ENCODE results near the gene PLEK. TPM values are rescaled to one million over a fixed set of nuclear protein-coding genes. Genes with fewer than 3 reads are reported as not detected.
"Not testable (repeated sequence)": the region's sequence is repeated elsewhere in the genome, so short reads cannot be mapped to it uniquely, and the experiment has no call there.

Gene PLEK
- total RNA-seq, 8 experiments from 2014 or later: 0.17 to 1.6 (median 0.87) TPM; not detected in 1

GRCh38 chr2:68336192-68336591 is 28.9 kb upstream of the PLEK start:
- ATAC-seq (replicated peaks in 6 of 8): peak in 2 of 8 experiments; percentile 69 to 73
- in situ Hi-C loops (cut with MboI; ENCODE audit: low pct_unique_long_range_greater_than_20kb in 2 of 9, low sequenced_read_pairs in 9 of 9, unreplicated experiment in 9 of 9): no loop called here
- 0 to 91% (median 66%) methylated on average over 1 of the region's 1 CpG; no CpG with 5 or more reads in 2 of the 10 experiments for WGBS, 10 experiments
- no peak overlapping the region for H3K27ac ChIP-seq
- peaks cover 7 to 8% of the 10 kb centered on the region in 2 donors for H3K4me1 ChIP-seq (replicated peaks in 1 of 2)
- no peak overlapping the region for H3K4me3 ChIP-seq

- H3K4me3 ChIP-seq: no peak overlapping the region
- in situ Hi-C loops (cut with MboI; ENCODE audit: low pct_unique_long_range_greater_than_20kb in 2 of 9, low sequenced_read_pairs in 9 of 9, unreplicated experiment in 9 of 9): no loop called here
- H3K4me1 ChIP-seq (replicated peaks in 1 of 2): peaks cover 7 to 10% of the 10 kb centered on the region in 2 donors
- H3K27ac ChIP-seq: no peak overlapping the region
- peak; percentile 31 to 81 (median 72) for ATAC-seq (replicated peaks in 6 of 8)
- 13 to 60% (median 28%) methylated on average over 1 to 5 of the region's 5 CpGs; no CpG with 5 or more reads in 1 of the 10 experiments for WGBS, 10 experiments
Observed at GRCh38 chr2:68340226-68341061, 24.6 kb upstream of the PLEK start.

GRCh38 chr2:68341062-68341329 is 24.1 kb upstream of the PLEK start:
- Histone ChIP-seq H3K27ac (no peak overlapping the region), H3K4me1 (replicated peaks in 1 of 2) (peaks cover 7 to 10% of the 10 kb centered on the region in 2 donors), H3K4me3 (no peak overlapping the region)
- in situ Hi-C loops (cut with MboI; ENCODE audit: low pct_unique_long_range_greater_than_20kb in 2 of 9, low sequenced_read_pairs in 9 of 9, unreplicated experiment in 9 of 9): no loop called here
- 37 to 100% (median 74%) methylated on average over 1 to 3 of the region's 3 CpGs; no CpG with 5 or more reads in 5 of the 10 experiments for WGBS, 10 experiments
- ATAC-seq (replicated peaks in 6 of 8): no peak

GRCh38 chr2:68341583-68341982 is 23.5 kb upstream of the PLEK start:
- WGBS, 10 experiments: 60 to 93% (median 79%) methylated on average over 1 to 4 of the region's 4 CpGs; no CpG with 5 or more reads in 2 of the 10 experiments
- H3K4me1 ChIP-seq (replicated peaks in 1 of 2): peaks cover 7 to 10% of the 10 kb centered on the region in 2 donors
- in situ Hi-C loops (cut with MboI; ENCODE audit: low pct_unique_long_range_greater_than_20kb in 2 of 9, low sequenced_read_pairs in 9 of 9, unreplicated experiment in 9 of 9): no loop called here

GRCh38 chr2:68342470-68342869 is 22.6 kb upstream of the PLEK start:
- Histone ChIP-seq H3K4me3 (no peak overlapping the region), H3K27ac (no peak overlapping the region), H3K4me1 (replicated peaks in 1 of 2) (peaks cover 7 to 10% of the 10 kb centered on the region in 2 donors)
- 0 to 100% (median 86%) methylated on average over 1 of the region's 1 CpG for WGBS, 10 experiments
- ATAC-seq (replicated peaks in 6 of 8): no peak
- in situ Hi-C loops (cut with MboI; ENCODE audit: low pct_unique_long_range_greater_than_20kb in 2 of 9, low sequenced_read_pairs in 9 of 9, unreplicated experiment in 9 of 9): no loop called here

More at GRCh38 chr2:68341583-68341982, 23.5 kb upstream of the PLEK start:
- Histone ChIP-seq H3K4me3 (no peak overlapping the region), H3K27ac (no peak overlapping the region)
- no peak for ATAC-seq (replicated peaks in 6 of 8)

- H3K4me1 ChIP-seq (replicated peaks in 1 of 2): peaks cover 7 to 10% of the 10 kb centered on the region in 2 donors
- whole genome bisulfite sequencing, 10 experiments: 50 to 100% (median 86%) methylated on average over 1 of the region's 1 CpG; no CpG with 5 or more reads in 3 of the 10 experiments
- in situ Hi-C loops (cut with MboI; ENCODE audit: low pct_unique_long_range_greater_than_20kb in 2 of 9, low sequenced_read_pairs in 9 of 9, unreplicated experiment in 9 of 9): no loop called here
- no peak for ATAC-seq (replicated peaks in 6 of 8)
- H3K27ac ChIP-seq: no peak overlapping the region
- H3K4me3 ChIP-seq: no peak overlapping the region
Observed at GRCh38 chr2:68344031-68344430, 21.1 kb upstream of the PLEK start.

- WGBS, 10 experiments: 33 to 100% (median 81%) methylated on average over 1 to 9 of the region's 9 CpGs; no CpG with 5 or more reads in 1 of the 10 experiments
- Histone ChIP-seq H3K4me1 (replicated peaks in 1 of 2) (peaks cover 7 to 10% of the 10 kb centered on the region in 2 donors), H3K27ac (no peak overlapping the region), H3K4me3 (no peak overlapping the region)
- in situ Hi-C loops (cut with MboI; ENCODE audit: low pct_unique_long_range_greater_than_20kb in 2 of 9, low sequenced_read_pairs in 9 of 9, unreplicated experiment in 9 of 9): no loop called here
- ATAC-seq (replicated peaks in 6 of 8): peak in 2 of 8 experiments; percentile 30 to 37
Observed at GRCh38 chr2:68345129-68345875, 19.8 kb upstream of the PLEK start.

- ATAC-seq (replicated peaks in 6 of 8); in situ Hi-C loops (cut with MboI; ENCODE audit: low pct_unique_long_range_greater_than_20kb in 2 of 9, low sequenced_read_pairs in 9 of 9, unreplicated experiment in 9 of 9); H3K4me3 ChIP-seq; H3K27ac ChIP-seq; H3K4me1 ChIP-seq (replicated peaks in 1 of 2): not testable (repeated sequence)
- 33 to 94% (median 66%) methylated on average over 1 to 4 of the region's 4 CpGs; no CpG with 5 or more reads in 1 of the 10 experiments for WGBS, 10 experiments
Observed at GRCh38 chr2:68349091-68349490, 16.0 kb upstream of the PLEK start.

GRCh38 chr2:68351997-68352396 is 13.1 kb upstream of the PLEK start:
- WGBS, 10 experiments: 58 to 100% (median 90%) methylated on average over 1 to 6 of the region's 6 CpGs; no CpG with 5 or more reads in 1 of the 10 experiments
- no peak overlapping the region for H3K4me3 ChIP-seq
- ATAC-seq (replicated peaks in 6 of 8): no peak
- peaks cover 0 to 1% of the 10 kb centered on the region in 2 donors for H3K4me1 ChIP-seq (replicated peaks in 1 of 2)
- H3K27ac ChIP-seq: no peak overlapping the region
- in situ Hi-C loops (cut with MboI; ENCODE audit: low pct_unique_long_range_greater_than_20kb in 2 of 9, low sequenced_read_pairs in 9 of 9, unreplicated experiment in 9 of 9): no loop called here

- 8 to 57% (median 34%) methylated on average over 1 to 2 of the region's 2 CpGs; no CpG with 5 or more reads in 2 of the 10 experiments for WGBS, 10 experiments
- H3K4me1 ChIP-seq (replicated peaks in 1 of 2): peaks cover 4 to 9% of the 10 kb centered on the region in 2 donors
- no peak overlapping the region for H3K27ac ChIP-seq
- in situ Hi-C loops (cut with MboI; ENCODE audit: low pct_unique_long_range_greater_than_20kb in 2 of 9, low sequenced_read_pairs in 9 of 9, unreplicated experiment in 9 of 9): no loop called here
- no peak overlapping the region for H3K4me3 ChIP-seq
- no peak for ATAC-seq (replicated peaks in 6 of 8)
Observed at GRCh38 chr2:68352651-68353391, 12.3 kb upstream of the PLEK start.

GRCh38 chr2:68356599-68357239 is 8.4 kb upstream of the PLEK start:
- no peak overlapping the region for H3K4me3 ChIP-seq
- no peak overlapping the region for H3K27ac ChIP-seq
- WGBS, 10 experiments: 83 to 100% (median 100%) methylated on average over 1 to 4 of the region's 4 CpGs; no CpG with 5 or more reads in 2 of the 10 experiments
- H3K4me1 ChIP-seq (replicated peaks in 1 of 2): peaks cover 8 to 12% of the 10 kb centered on the region in 2 donors
- in situ Hi-C loops (cut with MboI; ENCODE audit: low pct_unique_long_range_greater_than_20kb in 2 of 9, low sequenced_read_pairs in 9 of 9, unreplicated experiment in 9 of 9): no loop called here
- no peak for ATAC-seq (replicated peaks in 6 of 8)

GRCh38 chr2:68357605-68358337 is 7.3 kb upstream of the PLEK start:
- 20 to 83% (median 60%) methylated on average over 1 to 5 of the region's 6 CpGs; no CpG with 5 or more reads in 1 of the 10 experiments for WGBS, 10 experiments

More at GRCh38 chr2:68357605-68358337, 7.3 kb upstream of the PLEK start:
- H3K4me1 ChIP-seq (replicated peaks in 1 of 2): peaks cover 8 to 12% of the 10 kb centered on the region in 2 donors
- peak overlapping the region in 1 of 2 donors; percentile 43 for H3K27ac ChIP-seq
- in situ Hi-C loops (cut with MboI; ENCODE audit: low pct_unique_long_range_greater_than_20kb in 2 of 9, low sequenced_read_pairs in 9 of 9, unreplicated experiment in 9 of 9): no loop called here
- H3K4me3 ChIP-seq: no peak overlapping the region
- ATAC-seq (replicated peaks in 6 of 8): peak; percentile 86 to 99 (median 95)
